Lung (tissue), 12 donors: ENCODE results near the gene PLEKHA1. TPM values are rescaled to one million over a fixed set of nuclear protein-coding genes. Genes with fewer than 3 reads are reported as not detected.

ENCODE experiments used
- ATAC-seq: fragments of 200-7000 bp; cut with Tn5 transposase; one replicate; pipeline ENCODE4 v1.9.1; 2020; ENCODE audit warnings: moderate number of reproducible peaks; ENCODE audit not compliant: insufficient read depth, low FRiP score
- DNase-seq, 3 donors: peaks; one replicate each; pipeline ENCODE4 v3.0.0-alpha.2; 2013 to 2017
- H3K27ac ChIP-seq, 2 donors: one replicate each; pipeline ENCODE4 v1.5.1; 2013; ENCODE audit warnings: mild to moderate bottlenecking in 2 of 2, moderate library complexity in 2 of 2, control low read depth in 1 of 2, inconsistent platforms in 1 of 2, low read depth in 1 of 2, low read length in 1 of 2
- H3K27me3 ChIP-seq, 3 donors: one replicate each; pipeline ENCODE4 v1.5.1; 2013; ENCODE audit warnings: low read length in 2 of 3; ENCODE audit not compliant: control insufficient read depth in 3 of 3, insufficient read depth in 3 of 3
- H3K36me3 ChIP-seq, 4 donors: one replicate each; pipeline ENCODE4 v1.5.1; 2013; ENCODE audit warnings: low read length in 4 of 4, mild to moderate bottlenecking in 1 of 4, moderate library complexity in 1 of 4; ENCODE audit not compliant: control insufficient read depth in 4 of 4, insufficient read depth in 4 of 4
- H3K4me1 ChIP-seq, 5 donors: one replicate each; pipeline ENCODE4 v1.5.1; 2013; ENCODE audit warnings: low read length in 5 of 5, mild to moderate bottlenecking in 2 of 5, moderate library complexity in 1 of 5; ENCODE audit not compliant: control insufficient read depth in 5 of 5, insufficient read depth in 5 of 5
- H3K4me3 ChIP-seq: one replicate; pipeline ENCODE4 v1.5.1; 2013; ENCODE audit warnings: mild to moderate bottlenecking, control low read depth, moderate library complexity
- H3K9ac ChIP-seq, 2 donors: one replicate each; pipeline ENCODE4 v1.5.1; 2013; ENCODE audit warnings: low read length in 2 of 2, control low read depth in 1 of 2; ENCODE audit not compliant: insufficient read depth in 1 of 2
- H3K9me3 ChIP-seq, 4 donors: one replicate each; pipeline ENCODE4 v1.5.1; 2013; ENCODE audit warnings: low read length in 3 of 4, mild to moderate bottlenecking in 1 of 4, moderate library complexity in 1 of 4; ENCODE audit not compliant: control insufficient read depth in 4 of 4, insufficient read depth in 3 of 4
- WGBS, 2 donors: extraction: QIAGEN DNeasy Blood & Tissue Kit; methylation state at CpG; one replicate each; pipeline ENCODE4 v1.1.7; 2013; 5-methylcytosine and 5-hydroxymethylcytosine counted together
- polyA plus RNA-seq, 2 donors: library from polyadenylated mRNA; stranded (reverse); fragments of 200-250 nt; gene quantifications; one replicate each; pipeline ENCODE4 v1.2.1, GENCODE V29; 2013
- total RNA-seq, 2 donors: library from RNA; depleted of rRNA in 1 of 2; stranded (reverse); fragments of >200 nt in 1 of 2; gene quantifications; one replicate each; pipeline ENCODE4 v1.2.1, GENCODE V29; 2014 to 2021
- TF ChIP-seq, protein P1 (sequence below): IDR thresholded peaks from 2 replicates; pipeline ENCODE4 v1.5.1; 2012; ENCODE audit warnings: mild to moderate bottlenecking; ENCODE audit errors: control extremely low read depth, extremely low read depth
- donor health status: control.
- donor health status: control.
- donor health status: Bipolar disorder and iron deficiency.
- donor health status: healthy.
- donor health status: DM: yes; HTN: yes; CAD: no.

PLEKHA1 gene
- total and polyA plus RNA-seq, 4 donors = 18.9 to 73.2 (median 28.2) TPM

DNA sequence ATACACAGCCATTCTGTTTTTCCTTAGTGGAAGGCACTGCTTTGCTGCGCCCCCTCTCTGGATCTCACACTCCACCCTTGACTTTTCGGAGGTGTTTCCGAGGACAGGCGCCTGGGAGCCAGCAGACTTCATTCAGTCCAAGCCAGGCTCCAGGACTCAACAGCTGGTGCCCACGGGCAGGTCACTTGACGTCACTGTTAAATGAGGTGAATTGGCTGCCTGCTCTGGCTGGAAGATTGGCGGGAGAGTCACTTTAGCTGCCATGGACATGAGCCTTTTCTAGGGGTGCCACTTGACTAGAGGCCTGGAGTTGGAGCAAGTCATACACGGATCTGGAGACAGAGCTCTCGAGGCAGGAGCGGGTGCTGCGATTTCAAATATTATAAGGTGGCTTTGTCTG, 90.1 kb downstream of the PLEKHA1 start:
- Histone ChIP-seq H3K4me3 (no peak overlapping the region), H3K4me1 (peaks cover 6 to 29% (median 11%) of the 10 kb centered on the region in 5 donors), H3K9me3 (no peaks in the 10 kb centered on the region), H3K36me3 (no peaks in the 10 kb centered on the region), H3K27ac (no peak overlapping the region), H3K27me3 (peaks cover 0 to 22% (median 9%) of the 10 kb centered on the region in 3 donors), H3K9ac (no peak overlapping the region)
- WGBS, 2 donors = 89% methylated on average over 11 of the region's 11 CpGs
- DNase-seq = no peak
- TF ChIP-seq, protein P1, sequence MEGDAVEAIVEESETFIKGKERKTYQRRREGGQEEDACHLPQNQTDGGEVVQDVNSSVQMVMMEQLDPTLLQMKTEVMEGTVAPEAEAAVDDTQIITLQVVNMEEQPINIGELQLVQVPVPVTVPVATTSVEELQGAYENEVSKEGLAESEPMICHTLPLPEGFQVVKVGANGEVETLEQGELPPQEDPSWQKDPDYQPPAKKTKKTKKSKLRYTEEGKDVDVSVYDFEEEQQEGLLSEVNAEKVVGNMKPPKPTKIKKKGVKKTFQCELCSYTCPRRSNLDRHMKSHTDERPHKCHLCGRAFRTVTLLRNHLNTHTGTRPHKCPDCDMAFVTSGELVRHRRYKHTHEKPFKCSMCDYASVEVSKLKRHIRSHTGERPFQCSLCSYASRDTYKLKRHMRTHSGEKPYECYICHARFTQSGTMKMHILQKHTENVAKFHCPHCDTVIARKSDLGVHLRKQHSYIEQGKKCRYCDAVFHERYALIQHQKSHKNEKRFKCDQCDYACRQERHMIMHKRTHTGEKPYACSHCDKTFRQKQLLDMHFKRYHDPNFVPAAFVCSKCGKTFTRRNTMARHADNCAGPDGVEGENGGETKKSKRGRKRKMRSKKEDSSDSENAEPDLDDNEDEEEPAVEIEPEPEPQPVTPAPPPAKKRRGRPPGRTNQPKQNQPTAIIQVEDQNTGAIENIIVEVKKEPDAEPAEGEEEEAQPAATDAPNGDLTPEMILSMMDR = no peak
- ATAC-seq = no peak

DNA sequence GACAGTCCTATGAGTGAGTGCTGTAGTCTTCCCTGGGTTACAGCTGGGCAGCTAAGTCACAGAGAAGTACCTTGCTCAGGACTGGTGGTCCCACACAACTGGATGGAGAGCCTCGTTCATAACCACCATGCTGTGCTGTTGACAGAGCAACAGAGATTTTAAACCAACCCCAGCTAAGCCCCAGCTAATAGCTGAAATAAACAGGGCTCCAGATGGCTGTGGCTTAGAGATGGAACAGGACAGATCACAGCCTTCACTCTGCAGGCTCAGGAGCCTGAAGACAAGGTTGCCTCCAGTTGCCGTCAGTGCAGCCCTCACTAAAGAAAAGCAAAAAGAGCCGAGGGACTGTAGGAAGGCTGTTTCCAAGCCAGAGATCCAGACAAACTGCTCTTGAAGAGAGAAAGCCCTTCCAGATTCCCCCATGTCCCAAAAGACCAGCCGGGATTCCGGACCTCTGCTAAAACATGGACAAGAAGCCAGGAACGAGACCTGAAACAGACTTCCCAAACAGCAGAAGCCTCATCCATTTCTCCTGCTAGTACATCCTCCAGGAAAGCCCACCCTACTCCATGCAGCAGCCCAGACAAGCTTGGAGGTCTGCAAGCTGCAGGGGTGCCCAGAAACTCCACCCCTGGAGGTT, 91.0 kb downstream of the PLEKHA1 start:
- TF ChIP-seq, protein P1 = no peak
- Histone ChIP-seq H3K27me3 (peaks cover 0 to 19% (median 6%) of the 10 kb centered on the region in 3 donors), H3K4me3 (no peak overlapping the region), H3K4me1 (peaks cover 6 to 27% (median 9%) of the 10 kb centered on the region in 5 donors), H3K36me3 (no peaks in the 10 kb centered on the region), H3K27ac (no peak overlapping the region), H3K9me3 (no peaks in the 10 kb centered on the region), H3K9ac (no peak overlapping the region)
- WGBS, 2 donors = 81 to 91% methylated on average over 6 of the region's 6 CpGs
- ATAC-seq (no peak), DNase-seq (no peak)

DNA sequence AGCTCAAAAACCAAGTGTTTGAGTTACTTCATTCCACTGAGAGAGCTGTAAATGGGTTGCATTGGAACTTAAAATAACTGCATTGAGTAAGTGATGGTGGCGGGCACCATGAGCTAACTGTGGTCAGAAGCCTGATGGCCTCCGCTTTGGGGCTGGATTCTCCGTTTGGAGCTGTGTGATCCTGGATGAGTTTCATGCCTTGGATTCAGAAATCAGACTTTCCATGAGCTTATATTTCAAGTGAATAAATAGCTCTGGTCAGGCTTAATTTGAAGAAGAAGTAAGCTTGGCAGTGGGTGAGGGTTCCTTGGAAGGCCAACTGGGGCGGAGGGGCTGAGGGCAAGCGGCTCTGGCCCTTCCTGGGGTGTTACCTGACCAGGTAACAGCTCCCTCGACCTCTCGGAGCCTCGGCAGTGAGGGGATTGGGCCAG, 92.5 kb downstream of the PLEKHA1 start:
- TF ChIP-seq, protein P1 = no peak
- no peak for ATAC-seq
- DNase-seq = no peak
- Histone ChIP-seq H3K4me3 (no peak overlapping the region), H3K27me3 (peaks cover 0 to 21% (median 6%) of the 10 kb centered on the region in 3 donors), H3K9me3 (no peaks in the 10 kb centered on the region), H3K36me3 (no peaks in the 10 kb centered on the region), H3K9ac (no peak overlapping the region), H3K4me1 (peaks cover 3 to 19% (median 8%) of the 10 kb centered on the region in 5 donors), H3K27ac (no peak overlapping the region)
- WGBS, 2 donors = 78 to 86% methylated on average over 8 of the region's 8 CpGs
